ENCODE results near the gene CEL. TPM values are rescaled to one million over a fixed set of nuclear protein-coding genes. Genes with fewer than 3 reads are reported as not detected.
"Not testable (repeated sequence)": the region's sequence is repeated elsewhere in the genome, so short reads cannot be mapped to it uniquely, and the experiment has no call there.

CEL gene
- total RNA-seq (2014; rRNA removed; shearing (Covaris generic)): 0.08 and 0.58 TPM in 2 replicates

GRCh38 chr9:133061764-133062145 lies at the start of gene CEL:
Gene CEL, plus strand, starts transcription at chr9:133061981. Its CDS starts 22 bp downstream, at chr9:133062003.
- not testable (repeated sequence) for DNase-seq (ENCODE audit: low spot score)

GRCh38 chr9:133014696-133015095 lies 47.1 kb upstream of the CEL start:
- DNase-seq (ENCODE audit: low spot score): no peak

GRCh38 chr9:133023117-133023890 lies 38.5 kb upstream of the CEL start:
- peak; percentile 31 for DNase-seq (ENCODE audit: low spot score)

- DNase-seq (ENCODE audit: low spot score): no peak
These were observed 35.4 kb upstream of the CEL start for GRCh38 chr9:133026426-133026825.

- DNase-seq (ENCODE audit: low spot score): no peak
These were observed 34.6 kb upstream of the CEL start for GRCh38 chr9:133027134-133027533.

- DNase-seq (ENCODE audit: low spot score): no peak
These were observed 33.6 kb upstream of the CEL start for GRCh38 chr9:133028221-133028620.

- no peak for DNase-seq (ENCODE audit: low spot score)
These were observed 31.8 kb upstream of the CEL start for GRCh38 chr9:133029994-133030316.

GRCh38 chr9:133030317-133031129 lies 31.3 kb upstream of the CEL start, which contains the start of gene GTF3C5:
Gene GTF3C5, plus strand, starts transcription at chr9:133030997. Its CDS starts 15 bp downstream, at chr9:133031012.
- DNase-seq (ENCODE audit: low spot score): peak; percentile 99

GRCh38 chr9:133031130-133031422 lies 30.7 kb upstream of the CEL start:
- no peak for DNase-seq (ENCODE audit: low spot score)

- no peak for DNase-seq (ENCODE audit: low spot score)
These were observed 30.3 kb upstream of the CEL start for GRCh38 chr9:133031496-133031911.

- no peak for DNase-seq (ENCODE audit: low spot score)
These were observed 29.6 kb upstream of the CEL start for GRCh38 chr9:133032171-133032570.

GRCh38 chr9:133035669-133036068 lies 26.1 kb upstream of the CEL start:
- DNase-seq (ENCODE audit: low spot score): no peak

GRCh38 chr9:133037775-133038515 lies 23.8 kb upstream of the CEL start:
- no peak for DNase-seq (ENCODE audit: low spot score)

- DNase-seq (ENCODE audit: low spot score): peak; percentile 53
These were observed 20.8 kb upstream of the CEL start for GRCh38 chr9:133040892-133041479.

GRCh38 chr9:133041958-133042357 lies 19.8 kb upstream of the CEL start:
- DNase-seq (ENCODE audit: low spot score): no peak

- DNase-seq (ENCODE audit: low spot score): no peak
These were observed 19.1 kb upstream of the CEL start for GRCh38 chr9:133042676-133043075.

- DNase-seq (ENCODE audit: low spot score): no peak
These were observed 18.2 kb upstream of the CEL start for GRCh38 chr9:133043449-133044035.

- DNase-seq (ENCODE audit: low spot score): no peak
These were observed 17.7 kb upstream of the CEL start for GRCh38 chr9:133044125-133044524.

- DNase-seq (ENCODE audit: low spot score): no peak
These were observed 17.1 kb upstream of the CEL start for GRCh38 chr9:133044661-133045060.

- DNase-seq (ENCODE audit: low spot score): no peak
These were observed 16.6 kb upstream of the CEL start for GRCh38 chr9:133045132-133045531.

GRCh38 chr9:133046196-133046899 lies 15.4 kb upstream of the CEL start:
- no peak for DNase-seq (ENCODE audit: low spot score)

All from HT-29 (cell line).